Measurements from ENCODE around the gene CCDC71L. TPM values are rescaled to one million over a fixed set of nuclear protein-coding genes. Genes with fewer than 3 reads are reported as not detected.

Gene CCDC71L
- total and polyA plus RNA-seq, 2 donors (not counting 1 experiment from before 2014, with no cell fraction given): 11.7 to 29.5 TPM

DNA sequence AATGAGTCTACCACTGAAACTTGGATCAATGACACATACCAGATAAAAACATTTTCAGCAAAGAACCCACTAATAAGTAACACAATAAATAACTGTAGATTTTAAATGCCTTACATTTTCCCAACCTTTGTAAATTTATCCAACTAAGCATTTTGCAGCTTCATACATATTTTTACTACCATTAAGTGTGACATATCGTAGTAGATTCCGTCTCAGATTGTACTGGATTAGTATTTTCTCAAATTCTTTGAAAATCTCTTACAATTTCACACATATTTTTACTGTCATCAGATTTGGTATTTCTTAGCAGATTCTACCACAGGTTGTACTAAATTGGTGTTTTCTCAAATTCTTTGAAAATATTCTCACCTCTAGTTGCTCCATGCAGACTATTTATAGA, 26.0 kb downstream of the CCDC71L start:
- H3K27ac ChIP-seq (ENCODE audit: low read length in 2 of 2): no peak overlapping the region
- H2AFZ ChIP-seq (ENCODE audit: insufficient read depth, low read depth, low read length, poor library complexity, severe bottlenecking): no peak overlapping the region
- H3K79me2 ChIP-seq (ENCODE audit: control insufficient read depth, insufficient read depth, low read length): no peaks in the 10 kb centered on the region
- H3K27ac Mint-ChIP-seq: no peak overlapping the region
- POLR2A ChIA-PET: no interaction called here
- no peak for ATAC-seq (ENCODE audit: low read depth)
- no peaks in the 10 kb centered on the region for H3K9me3 ChIP-seq (ENCODE audit: control extremely low read depth in 1 of 3, control insufficient read depth in 2 of 3, insufficient read depth in 1 of 3, low read length in 2 of 3)
- intact Hi-C loops (cut with micrococcal nuclease): no loop called here
- H3K4me3 ChIP-seq (ENCODE audit: control extremely low read depth in 1 of 5, extremely low read depth in 1 of 5, insufficient read depth in 1 of 5, low read depth in 2 of 5, low read length in 4 of 5): no peak overlapping the region
- H3K4me1 ChIP-seq (ENCODE audit: control insufficient read depth in 2 of 2, insufficient read depth in 2 of 2, low read length in 2 of 2): peaks cover 0 to 5% of the 10 kb centered on the region in 2 donors
- H3K9me3 Mint-ChIP-seq (ENCODE audit: insufficient read depth): no peaks in the 10 kb centered on the region
- no peak for DNase-seq
- no peak for TF ChIP-seq EZH2 (IDR thresholded peaks at IDR 0.05; ENCODE audit: borderline replicate concordance, insufficient read depth, low read depth, low read length, poor library complexity, severe bottlenecking)
- TF ChIP-seq, protein P1, sequence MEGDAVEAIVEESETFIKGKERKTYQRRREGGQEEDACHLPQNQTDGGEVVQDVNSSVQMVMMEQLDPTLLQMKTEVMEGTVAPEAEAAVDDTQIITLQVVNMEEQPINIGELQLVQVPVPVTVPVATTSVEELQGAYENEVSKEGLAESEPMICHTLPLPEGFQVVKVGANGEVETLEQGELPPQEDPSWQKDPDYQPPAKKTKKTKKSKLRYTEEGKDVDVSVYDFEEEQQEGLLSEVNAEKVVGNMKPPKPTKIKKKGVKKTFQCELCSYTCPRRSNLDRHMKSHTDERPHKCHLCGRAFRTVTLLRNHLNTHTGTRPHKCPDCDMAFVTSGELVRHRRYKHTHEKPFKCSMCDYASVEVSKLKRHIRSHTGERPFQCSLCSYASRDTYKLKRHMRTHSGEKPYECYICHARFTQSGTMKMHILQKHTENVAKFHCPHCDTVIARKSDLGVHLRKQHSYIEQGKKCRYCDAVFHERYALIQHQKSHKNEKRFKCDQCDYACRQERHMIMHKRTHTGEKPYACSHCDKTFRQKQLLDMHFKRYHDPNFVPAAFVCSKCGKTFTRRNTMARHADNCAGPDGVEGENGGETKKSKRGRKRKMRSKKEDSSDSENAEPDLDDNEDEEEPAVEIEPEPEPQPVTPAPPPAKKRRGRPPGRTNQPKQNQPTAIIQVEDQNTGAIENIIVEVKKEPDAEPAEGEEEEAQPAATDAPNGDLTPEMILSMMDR (IDR thresholded peaks at IDR 0.05): no peak
- peaks cover 0 to 3% (median 1%) of the 10 kb centered on the region in 4 experiments for H3K27me3 ChIP-seq (replicated peaks in 1 of 4; ENCODE audit: control extremely low read depth in 1 of 4, control insufficient read depth in 3 of 4, insufficient read depth in 4 of 4, low read length in 3 of 4)
- H3K27me3 Mint-ChIP-seq: peaks cover 6% of the 10 kb centered on the region
- H3K36me3 ChIP-seq (replicated peaks in 1 of 2; ENCODE audit: control extremely low read depth in 1 of 2, control insufficient read depth in 1 of 2, extremely low read depth in 1 of 2, insufficient read depth in 2 of 2, low read length in 1 of 2): no peaks in the 10 kb centered on the region
- no CpG with 5 or more reads among the region's 2 CpGs for WGBS (ENCODE audit: insufficient coverage)
- no peak overlapping the region for H3K4me3 Mint-ChIP-seq
- CTCF ChIA-PET: no interaction called here
- no peaks in the 10 kb centered on the region for H4K20me1 ChIP-seq (ENCODE audit: control insufficient read depth, insufficient read depth, low read length, poor library complexity, severe bottlenecking)
- no peak overlapping the region for H3K9ac ChIP-seq (ENCODE audit: low read length)
- H3K4me2 ChIP-seq (replicated peaks; ENCODE audit: low read depth, low read length, poor library complexity, severe bottlenecking): no peak overlapping the region
- peaks cover 10% of the 10 kb centered on the region for H3K4me1 Mint-ChIP-seq

DNA sequence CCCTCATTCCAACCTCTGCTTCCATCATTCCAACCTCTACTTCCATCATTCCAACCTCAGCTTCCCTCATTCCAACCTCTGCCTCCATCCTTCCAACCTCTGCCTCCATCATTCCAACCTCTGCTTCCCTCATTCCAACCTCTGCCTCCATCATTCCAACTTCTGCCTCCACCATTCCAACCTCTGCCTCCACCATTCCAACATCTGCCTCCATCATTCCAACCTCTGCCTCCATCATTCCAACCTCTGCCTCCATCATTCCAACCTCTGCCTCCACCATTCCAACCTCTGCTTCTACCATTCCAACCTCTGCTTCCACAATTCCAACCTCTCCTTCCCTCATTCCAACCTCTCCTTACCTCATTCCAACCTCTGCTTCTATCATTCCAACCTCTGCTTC, 30.3 kb downstream of the CCDC71L start:
- no peak overlapping the region for H2AFZ ChIP-seq (ENCODE audit: insufficient read depth, low read depth, low read length, poor library complexity, severe bottlenecking)
- intact Hi-C loops (cut with micrococcal nuclease): no loop called here
- no peak overlapping the region for H3K4me2 ChIP-seq (replicated peaks; ENCODE audit: low read depth, low read length, poor library complexity, severe bottlenecking)
- no peaks in the 10 kb centered on the region for H3K9me3 ChIP-seq (ENCODE audit: control extremely low read depth in 1 of 3, control insufficient read depth in 2 of 3, insufficient read depth in 1 of 3, low read length in 2 of 3)
- no peaks in the 10 kb centered on the region for H3K79me2 ChIP-seq (ENCODE audit: control insufficient read depth, insufficient read depth, low read length)
- H3K27ac ChIP-seq (ENCODE audit: low read length in 2 of 2): no peak overlapping the region
- no peak for DNase-seq
- H3K4me1 ChIP-seq (ENCODE audit: control insufficient read depth in 2 of 2, insufficient read depth in 2 of 2, low read length in 2 of 2): no peaks in the 10 kb centered on the region
- no peak overlapping the region for H3K9ac ChIP-seq (ENCODE audit: low read length)
- peaks cover 6% of the 10 kb centered on the region for H3K27me3 Mint-ChIP-seq
- CTCF ChIA-PET: interaction anchor here (0.9 kb wide), 1 partner anchor 106 kb away, joined by 4 read pairs; no protein-coding TSS in a partner anchor
- H3K4me3 Mint-ChIP-seq: no peak overlapping the region
- H3K4me1 Mint-ChIP-seq: no peaks in the 10 kb centered on the region
- TF ChIP-seq, protein P1 (IDR thresholded peaks at IDR 0.05): no peak
- no peak for TF ChIP-seq EZH2 (IDR thresholded peaks at IDR 0.05; ENCODE audit: borderline replicate concordance, insufficient read depth, low read depth, low read length, poor library complexity, severe bottlenecking)
- H3K4me3 ChIP-seq (ENCODE audit: control extremely low read depth in 1 of 5, extremely low read depth in 1 of 5, insufficient read depth in 1 of 5, low read depth in 2 of 5, low read length in 4 of 5): no peak overlapping the region
- no peak for ATAC-seq (ENCODE audit: low read depth)
- H4K20me1 ChIP-seq (ENCODE audit: control insufficient read depth, insufficient read depth, low read length, poor library complexity, severe bottlenecking): no peaks in the 10 kb centered on the region
- H3K36me3 ChIP-seq (replicated peaks in 1 of 2; ENCODE audit: control extremely low read depth in 1 of 2, control insufficient read depth in 1 of 2, extremely low read depth in 1 of 2, insufficient read depth in 2 of 2, low read length in 1 of 2): no peaks in the 10 kb centered on the region
- no peaks in the 10 kb centered on the region for H3K9me3 Mint-ChIP-seq (ENCODE audit: insufficient read depth)
- POLR2A ChIA-PET: no interaction called here
- no peak overlapping the region for H3K27ac Mint-ChIP-seq
- peaks cover 0 to 3% (median 0%) of the 10 kb centered on the region in 4 experiments for H3K27me3 ChIP-seq (replicated peaks in 1 of 4; ENCODE audit: control extremely low read depth in 1 of 4, control insufficient read depth in 3 of 4, insufficient read depth in 4 of 4, low read length in 3 of 4)
